ENCODE measurements around the gene PRPF38B.

PRPF38B gene

GRCh38 chr1:108716437-108717230 is 24.5 kb downstream of the PRPF38B start:
- no peaks in the 10 kb centered on the region for H3K9me3 ChIP-seq
- H3K27me3 ChIP-seq (ENCODE audit: low read depth): peaks cover 15% of the 10 kb centered on the region
- no peak for DNase-seq (ENCODE audit: low spot score in 2 of 2)
- in situ Hi-C loops (cut with MboI; ENCODE audit: low sequenced_read_pairs): no loop called here
- H3K4me1 ChIP-seq: no peaks in the 10 kb centered on the region
- no peaks in the 10 kb centered on the region for H3K36me3 ChIP-seq (replicated peaks)
- H3K4me3 ChIP-seq: no peak overlapping the region

- H3K4me3 ChIP-seq: no peak overlapping the region
- no peak for DNase-seq (ENCODE audit: low spot score in 2 of 2)
- in situ Hi-C loops (cut with MboI; ENCODE audit: low sequenced_read_pairs): no loop called here
- H3K27me3 ChIP-seq (ENCODE audit: low read depth): peaks cover 13% of the 10 kb centered on the region
- no peaks in the 10 kb centered on the region; the same call in 1 of the 2 replicates for H3K4me1 ChIP-seq
- no peaks in the 10 kb centered on the region for H3K9me3 ChIP-seq
- no peaks in the 10 kb centered on the region for H3K36me3 ChIP-seq (replicated peaks)
These were observed 25.7 kb downstream of the PRPF38B start for GRCh38 chr1:108717774-108718316.

- DNase-seq (ENCODE audit: low spot score in 2 of 2): no peak
- Histone ChIP-seq H3K4me1 (no peaks in the 10 kb centered on the region; the same call in none of the 2 replicates), H3K9me3 (no peaks in the 10 kb centered on the region), H3K27me3 (ENCODE audit: low read depth) (peaks cover 6% of the 10 kb centered on the region), H3K4me3 (no peak overlapping the region), H3K36me3 (replicated peaks) (no peaks in the 10 kb centered on the region)
- in situ Hi-C loops (cut with MboI; ENCODE audit: low sequenced_read_pairs): no loop called here
These were observed 27.0 kb downstream of the PRPF38B start for GRCh38 chr1:108718927-108719655.

GRCh38 chr1:108719656-108720435 is 27.7 kb downstream of the PRPF38B start:
- H3K36me3 ChIP-seq (replicated peaks): no peaks in the 10 kb centered on the region
- no peaks in the 10 kb centered on the region; the same call in none of the 2 replicates for H3K4me1 ChIP-seq
- no peak overlapping the region for H3K4me3 ChIP-seq
- H3K27me3 ChIP-seq (ENCODE audit: low read depth): peaks cover 6% of the 10 kb centered on the region
- H3K9me3 ChIP-seq: no peaks in the 10 kb centered on the region
- in situ Hi-C loops (cut with MboI; ENCODE audit: low sequenced_read_pairs): no loop called here
- no peak for DNase-seq (ENCODE audit: low spot score in 2 of 2)

- Histone ChIP-seq H3K4me1 (no peaks in the 10 kb centered on the region; the same call in none of the 2 replicates), H3K9me3 (no peaks in the 10 kb centered on the region), H3K36me3 (replicated peaks) (no peaks in the 10 kb centered on the region), H3K27me3 (ENCODE audit: low read depth) (peaks cover 2% of the 10 kb centered on the region), H3K4me3 (no peak overlapping the region)
- in situ Hi-C loops (cut with MboI; ENCODE audit: low sequenced_read_pairs): no loop called here
- no peak for DNase-seq (ENCODE audit: low spot score in 2 of 2)
These were observed 30.2 kb downstream of the PRPF38B start for GRCh38 chr1:108722292-108722691.

- in situ Hi-C loops (cut with MboI; ENCODE audit: low sequenced_read_pairs): no loop called here
- H3K4me3 ChIP-seq: no peak overlapping the region
- H3K4me1 ChIP-seq: no peaks in the 10 kb centered on the region; the same call in none of the 2 replicates
- H3K9me3 ChIP-seq: no peaks in the 10 kb centered on the region
- no peaks in the 10 kb centered on the region for H3K36me3 ChIP-seq (replicated peaks)
- DNase-seq (ENCODE audit: low spot score in 2 of 2): no peak
- H3K27me3 ChIP-seq (ENCODE audit: low read depth): 0 out of 2 replicates have a peak, but pooled peaks cover 3% of the 10 kb centered on the region
These were observed 33.8 kb downstream of the PRPF38B start for GRCh38 chr1:108725906-108726305.

GRCh38 chr1:108728327-108728923 is 36.3 kb downstream of the PRPF38B start:
- H3K36me3 ChIP-seq (replicated peaks): no peaks in the 10 kb centered on the region
- in situ Hi-C loops (cut with MboI; ENCODE audit: low sequenced_read_pairs): no loop called here
- H3K4me3 ChIP-seq: no peak overlapping the region
- H3K27me3 ChIP-seq (ENCODE audit: low read depth): 0 out of 2 replicates have a peak, but pooled peaks cover 6% of the 10 kb centered on the region
- DNase-seq (ENCODE audit: low spot score in 2 of 2): no peak
- H3K9me3 ChIP-seq: no peaks in the 10 kb centered on the region
- no peaks in the 10 kb centered on the region; the same call in none of the 2 replicates for H3K4me1 ChIP-seq

- Histone ChIP-seq H3K27me3 (ENCODE audit: low read depth) (0 out of 2 replicates have a peak, but pooled peaks cover 6% of the 10 kb centered on the region), H3K36me3 (replicated peaks) (no peaks in the 10 kb centered on the region), H3K4me3 (no peak overlapping the region), H3K9me3 (no peaks in the 10 kb centered on the region), H3K4me1 (no peaks in the 10 kb centered on the region)
- no peak for DNase-seq (ENCODE audit: low spot score in 2 of 2)
- in situ Hi-C loops (cut with MboI; ENCODE audit: low sequenced_read_pairs): no loop called here
These were observed 37.4 kb downstream of the PRPF38B start for GRCh38 chr1:108729481-108729880.

GRCh38 chr1:108732398-108732797 is 40.3 kb downstream of the PRPF38B start:
- no peak for DNase-seq (ENCODE audit: low spot score in 2 of 2)
- no peaks in the 10 kb centered on the region for H3K36me3 ChIP-seq (replicated peaks)
- in situ Hi-C loops (cut with MboI; ENCODE audit: low sequenced_read_pairs): no loop called here
- H3K27me3 ChIP-seq (ENCODE audit: low read depth): 0 out of 2 replicates have a peak, but pooled peaks cover 6% of the 10 kb centered on the region
- no peaks in the 10 kb centered on the region for H3K9me3 ChIP-seq
- H3K4me3 ChIP-seq: no peak overlapping the region
- no peaks in the 10 kb centered on the region for H3K4me1 ChIP-seq

GRCh38 chr1:108734171-108734865 is 42.2 kb downstream of the PRPF38B start:
- in situ Hi-C loops (cut with MboI; ENCODE audit: low sequenced_read_pairs): no loop called here
- H3K36me3 ChIP-seq (replicated peaks): no peaks in the 10 kb centered on the region

GRCh38 chr1:108742253-108742652 is 50.1 kb downstream of the PRPF38B start:
- DNase-seq (ENCODE audit: low spot score in 2 of 2): no peak
- no peaks in the 10 kb centered on the region for H3K36me3 ChIP-seq (replicated peaks)
- H3K4me3 ChIP-seq: no peak overlapping the region
- H3K27me3 ChIP-seq (ENCODE audit: low read depth): 0 out of 2 replicates have a peak, but pooled peaks cover 2% of the 10 kb centered on the region
- in situ Hi-C loops (cut with MboI; ENCODE audit: low sequenced_read_pairs): no loop called here
- H3K9me3 ChIP-seq: no peaks in the 10 kb centered on the region
- H3K4me1 ChIP-seq: no peaks in the 10 kb centered on the region; the same call in 1 of the 2 replicates

More at GRCh38 chr1:108734171-108734865, 42.2 kb downstream of the PRPF38B start:
- Histone ChIP-seq H3K4me3 (no peak overlapping the region), H3K27me3 (ENCODE audit: low read depth) (0 out of 2 replicates have a peak, but pooled peaks cover 6% of the 10 kb centered on the region), H3K9me3 (no peaks in the 10 kb centered on the region), H3K4me1 (no peaks in the 10 kb centered on the region)
- DNase-seq (ENCODE audit: low spot score in 2 of 2): no peak

- in situ Hi-C loops (cut with MboI; ENCODE audit: low sequenced_read_pairs): no loop called here
- no peak overlapping the region for H3K4me3 ChIP-seq
- no peak for DNase-seq (ENCODE audit: low spot score in 2 of 2)
- 0 out of 2 replicates have a peak, but pooled peaks cover 2% of the 10 kb centered on the region for H3K27me3 ChIP-seq (ENCODE audit: low read depth)
- no peaks in the 10 kb centered on the region for H3K9me3 ChIP-seq
- H3K36me3 ChIP-seq (replicated peaks): no peaks in the 10 kb centered on the region
- no peaks in the 10 kb centered on the region; the same call in none of the 2 replicates for H3K4me1 ChIP-seq
These were observed 53.9 kb downstream of the PRPF38B start for GRCh38 chr1:108745980-108746381.

Measured in HAP-1 (cell line).